Measurements from ENCODE around the gene PHACTR1. TPM values are rescaled to one million over a fixed set of nuclear protein-coding genes. Genes with fewer than 3 reads are reported as not detected.

PHACTR1 gene
- total and polyA plus RNA-seq, 4 donors, result 0.31 to 1.5 (median 0.79) TPM

- WGBS, result 60% methylated on average over 9 of the region's 9 CpGs
- Histone ChIP-seq H3K27ac (ENCODE audit: low read depth in 1 of 2, low read length in 2 of 2) (no peak overlapping the region), H3K4me3 (ENCODE audit: low read depth in 1 of 3, low read length in 3 of 3) (no peak overlapping the region), H3K36me3 (ENCODE audit: control insufficient read depth in 4 of 4, insufficient read depth in 3 of 4, low read depth in 1 of 4, low read length in 3 of 4) (no peaks in the 10 kb centered on the region), H3K27me3 (ENCODE audit: control insufficient read depth in 4 of 4, insufficient read depth in 4 of 4, low read length in 3 of 4) (peaks cover 0 to 3% (median 1%) of the 10 kb centered on the region in 4 donors), H3K9ac (ENCODE audit: low read depth in 1 of 2, low read length in 2 of 2) (no peak overlapping the region), H3K4me1 (ENCODE audit: control insufficient read depth in 4 of 4, insufficient read depth in 4 of 4, low read length in 3 of 4) (no peaks in the 10 kb centered on the region), H3K9me3 (ENCODE audit: control insufficient read depth in 4 of 4, low read length in 3 of 4) (no peaks in the 10 kb centered on the region)
- TF ChIP-seq FOXA2 (IDR thresholded peaks at IDR 0.05) (no peak), TAF1 (conservative IDR thresholded peaks at IDR 0.05) (no peak), SP1 (IDR thresholded peaks at IDR 0.05) (no peak), CTCF (IDR thresholded peaks at IDR 0.05; ENCODE audit: low read depth, low read length, missing input control) (no peak), MAX (IDR thresholded peaks at IDR 0.05) (no peak), RXRA (IDR thresholded peaks at IDR 0.05) (no peak), REST (IDR thresholded peaks at IDR 0.05) (no peak), EGR1 (IDR thresholded peaks at IDR 0.05; ENCODE audit: low read depth in 2 of 2) (no peak), NR2F2 (IDR thresholded peaks at IDR 0.05) (no peak), HNF4A (conservative IDR thresholded peaks at IDR 0.05) (no peak), RAD21 (IDR thresholded peaks at IDR 0.05) (no peak), ATF3 (IDR thresholded peaks at IDR 0.05) (no peak), HNF4G (IDR thresholded peaks at IDR 0.05) (no peak), ZBTB33 (IDR thresholded peaks at IDR 0.05) (no peak), GABPA (IDR thresholded peaks at IDR 0.05 in 1 of 2, conservative IDR thresholded peaks at IDR 0.05 in 1 of 2) (no peak), FOXA1 (IDR thresholded peaks at IDR 0.05) (no peak), JUND (IDR thresholded peaks at IDR 0.05) (no peak)
- no peak for DNase-seq (ENCODE audit: low spot score)
These were observed 53.1 kb downstream of the PHACTR1 start for GRCh38 chr6:12769556-12770256.

All from liver (tissue), 9 donors.